Vagina (tissue), 2 donors: ENCODE data around the gene MARVELD2. TPM values are rescaled to one million over a fixed set of nuclear protein-coding genes. Genes with fewer than 3 reads are reported as not detected.
"Not testable (repeated sequence)": the region's sequence is repeated elsewhere in the genome, so short reads cannot be mapped to it uniquely, and the experiment has no call there.

Experiments used
- DNase-seq, 2 donors: peaks; one replicate each; pipeline ENCODE4 v3.0.0-alpha.2; 2017; ENCODE audit errors: extremely low spot score in 2 of 2
- H3K27ac ChIP-seq: fragments of 200-600 bp; sonication (generic); one replicate; pipeline ENCODE4 v1.5.1; 2019
- H3K27me3 ChIP-seq: fragments of 200-600 bp; sonication (generic); one replicate; pipeline ENCODE4 v1.5.1; 2019
- H3K36me3 ChIP-seq, 2 donors: fragments of 200-600 bp; sonication (generic); one replicate each; pipeline ENCODE4 v1.5.1; 2017 to 2019
- H3K4me1 ChIP-seq: fragments of 200-600 bp; sonication (generic); one replicate; pipeline ENCODE4 v1.5.1; 2019
- H3K4me3 ChIP-seq, 2 donors: fragments of 200-600 bp; sonication (generic); 1 replicate in 1 of 2; 2 replicates in 1 of 2; pipeline ENCODE4 v1.5.1; 2016 to 2019
- H3K9me3 ChIP-seq: fragments of 200-600 bp; sonication (generic); one replicate; pipeline ENCODE4 v1.5.1; 2019
- POLR2A ChIP-seq, 2 donors: fragments of 450-650 bp; IDR thresholded peaks; one replicate each; pipeline ENCODE4 v1.6.1; 2017; ENCODE audit warnings: antibody characterized with exemption in 2 of 2, mild to moderate bottlenecking in 2 of 2, moderate library complexity in 2 of 2
- POLR2AphosphoS5 ChIP-seq, 2 donors: sonication (generic); formaldehyde crosslinking; IDR thresholded peaks; one replicate each; pipeline ENCODE4 v1.9.0; 2017; ENCODE audit warnings: antibody characterized with exemption in 2 of 2, mild to moderate bottlenecking in 2 of 2, low read depth in 1 of 2; ENCODE audit not compliant: insufficient read depth in 1 of 2
- intact Hi-C: fragments of 100-400 bp; cut with DNase I; formaldehyde crosslinking; loops from one replicate; pipeline ENCODE4 v1.15.1; 2023
- total RNA-seq: library from RNA; depleted of rRNA; stranded (reverse); fragments of >200 nt; gene quantifications from one replicate; pipeline ENCODE4 v1.2.3, GENCODE V29; 2016
- TF ChIP-seq, protein P1 (sequence below), 3 experiments: fragments of 450-650 bp in 2 of 3; fragments of 200-600 bp in 1 of 3; sonication (generic) in 1 of 3; IDR thresholded peaks; one replicate each; pipeline ENCODE4 v1.5.1; 2017 to 2019; ENCODE audit warnings: antibody characterized with exemption in 3 of 3, mild to moderate bottlenecking in 2 of 3, moderate library complexity in 2 of 3

MARVELD2 gene
- total RNA-seq, 1 donor from 2014 or later = 6.4 TPM

DNA sequence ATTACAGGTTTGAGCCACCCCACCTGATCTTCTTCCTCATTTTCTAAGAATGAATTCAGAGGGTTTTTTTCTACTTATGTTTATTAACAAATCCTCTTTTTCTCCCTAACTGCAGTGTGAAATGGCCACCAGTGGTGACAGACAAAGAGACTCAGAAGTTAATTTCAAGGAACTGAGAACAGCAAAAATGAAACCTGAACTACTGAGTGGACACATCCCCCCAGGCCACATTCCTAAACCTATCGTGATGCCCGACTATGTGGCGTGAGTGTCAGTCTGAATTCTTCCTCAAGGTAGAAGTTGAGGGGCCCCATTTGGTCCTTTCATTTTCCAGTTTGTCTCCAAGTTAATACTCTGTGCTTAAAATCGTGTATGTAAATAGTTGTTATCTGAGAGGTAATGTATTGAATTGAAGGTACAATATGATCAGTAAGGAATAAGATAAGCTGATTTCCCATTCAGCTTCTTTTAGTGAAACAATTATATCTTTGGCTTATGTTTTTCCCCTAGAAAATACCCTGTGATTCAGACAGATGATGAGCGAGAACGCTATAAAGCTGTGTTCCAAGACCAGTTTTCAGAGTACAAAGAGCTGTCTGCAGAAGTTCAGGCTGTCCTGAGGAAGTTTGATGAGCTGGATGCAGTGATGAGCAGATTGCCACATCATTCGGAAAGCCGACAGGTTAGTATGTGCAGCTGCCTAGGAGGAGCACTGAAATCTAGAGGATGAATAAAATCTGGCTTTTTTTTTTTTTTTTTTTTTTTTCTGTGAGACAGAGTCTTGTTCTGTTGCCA, 17.7 kb downstream of the MARVELD2 start:
- no peaks in the 10 kb centered on the region for H3K36me3 ChIP-seq

DNA sequence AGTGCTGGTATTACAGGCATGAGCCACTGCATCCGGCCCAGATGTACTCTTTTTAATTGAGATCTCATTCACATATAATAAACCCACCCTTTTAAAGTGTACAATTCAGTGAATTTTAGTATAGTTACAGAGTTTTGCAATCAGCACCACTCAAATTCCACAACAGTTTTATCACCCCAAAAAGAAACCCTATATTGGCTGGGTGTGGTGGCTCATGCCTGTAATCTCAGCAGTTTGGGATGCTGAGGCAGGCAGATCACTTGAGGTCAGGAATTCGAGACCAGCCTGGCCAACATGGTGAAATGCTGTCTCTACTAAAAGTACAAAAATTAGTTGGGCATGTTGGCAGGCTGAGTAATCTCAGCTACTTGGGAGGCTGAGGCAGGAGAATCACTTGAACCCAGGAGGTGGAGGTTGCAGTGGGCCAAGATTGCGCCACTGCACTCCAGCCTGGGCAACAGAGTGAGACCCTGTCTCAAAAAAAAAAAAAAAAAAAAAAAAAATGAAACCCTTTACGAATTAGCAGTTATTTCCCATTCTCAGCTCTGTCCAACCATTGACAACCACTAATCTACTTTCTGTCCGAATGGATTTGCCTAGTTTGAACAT, 20.5 kb downstream of the MARVELD2 start:
- H3K36me3 ChIP-seq, H3K4me1 ChIP-seq, H3K27me3 ChIP-seq, DNase-seq, H3K9me3 ChIP-seq, H3K4me3 ChIP-seq, intact Hi-C loops, H3K27ac ChIP-seq: not testable (repeated sequence)

More for the DNA sequence above, 17.7 kb downstream of the MARVELD2 start:
- no peak overlapping the region for H3K4me3 ChIP-seq
- no peaks in the 10 kb centered on the region for H3K4me1 ChIP-seq
- H3K27me3 ChIP-seq = no peaks in the 10 kb centered on the region
- TF ChIP-seq, protein P1, sequence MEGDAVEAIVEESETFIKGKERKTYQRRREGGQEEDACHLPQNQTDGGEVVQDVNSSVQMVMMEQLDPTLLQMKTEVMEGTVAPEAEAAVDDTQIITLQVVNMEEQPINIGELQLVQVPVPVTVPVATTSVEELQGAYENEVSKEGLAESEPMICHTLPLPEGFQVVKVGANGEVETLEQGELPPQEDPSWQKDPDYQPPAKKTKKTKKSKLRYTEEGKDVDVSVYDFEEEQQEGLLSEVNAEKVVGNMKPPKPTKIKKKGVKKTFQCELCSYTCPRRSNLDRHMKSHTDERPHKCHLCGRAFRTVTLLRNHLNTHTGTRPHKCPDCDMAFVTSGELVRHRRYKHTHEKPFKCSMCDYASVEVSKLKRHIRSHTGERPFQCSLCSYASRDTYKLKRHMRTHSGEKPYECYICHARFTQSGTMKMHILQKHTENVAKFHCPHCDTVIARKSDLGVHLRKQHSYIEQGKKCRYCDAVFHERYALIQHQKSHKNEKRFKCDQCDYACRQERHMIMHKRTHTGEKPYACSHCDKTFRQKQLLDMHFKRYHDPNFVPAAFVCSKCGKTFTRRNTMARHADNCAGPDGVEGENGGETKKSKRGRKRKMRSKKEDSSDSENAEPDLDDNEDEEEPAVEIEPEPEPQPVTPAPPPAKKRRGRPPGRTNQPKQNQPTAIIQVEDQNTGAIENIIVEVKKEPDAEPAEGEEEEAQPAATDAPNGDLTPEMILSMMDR (IDR thresholded peaks at IDR 0.05) = no peak
- TF ChIP-seq POLR2AphosphoS5 (IDR thresholded peaks at IDR 0.05; ENCODE audit: insufficient read depth in 1 of 2, low read depth in 1 of 2) = no peak
- TF ChIP-seq POLR2A (IDR thresholded peaks at IDR 0.05) = no peak
- H3K9me3 ChIP-seq = no peaks in the 10 kb centered on the region
- no peak for DNase-seq
- intact Hi-C loops = no loop called here
- no peak overlapping the region for H3K27ac ChIP-seq

DNA sequence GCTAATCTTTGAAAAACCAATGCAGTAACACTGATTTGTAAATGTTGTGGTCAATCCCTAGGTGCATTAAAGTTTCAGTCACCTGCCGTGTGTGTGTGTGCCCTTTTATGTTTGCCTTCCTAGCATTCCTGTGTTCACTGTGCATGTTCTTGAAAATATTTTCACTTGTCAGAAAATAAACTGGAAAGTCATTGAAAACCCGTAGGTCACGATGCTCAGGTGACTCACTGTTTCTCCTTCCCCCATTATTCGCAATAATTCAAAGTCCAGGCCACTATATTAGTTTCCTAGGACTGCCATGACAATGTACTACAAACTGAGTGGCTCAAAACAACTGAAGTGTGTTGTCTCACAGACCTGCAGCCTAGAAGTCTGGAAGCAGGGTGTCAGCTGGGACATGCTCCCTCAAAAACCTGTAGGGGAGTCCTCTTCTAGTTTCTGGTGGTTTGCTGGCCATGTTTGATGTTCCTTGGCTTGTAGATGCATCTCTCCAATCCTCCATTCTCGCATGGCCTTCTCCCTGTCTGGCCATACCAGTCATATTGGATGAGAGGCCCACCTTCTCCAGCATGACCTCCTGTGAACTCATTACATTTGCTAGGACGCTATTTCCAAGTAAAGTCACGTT, 29.3 kb downstream of the MARVELD2 start:
- no peaks in the 10 kb centered on the region for H3K36me3 ChIP-seq
- intact Hi-C loops = no loop called here
- TF ChIP-seq POLR2AphosphoS5 (IDR thresholded peaks at IDR 0.05; ENCODE audit: insufficient read depth in 1 of 2, low read depth in 1 of 2) (no peak), POLR2A (IDR thresholded peaks at IDR 0.05) (no peak)
- TF ChIP-seq, protein P1 (IDR thresholded peaks at IDR 0.05) = no peak
- no peak for DNase-seq
- no peak overlapping the region for H3K27ac ChIP-seq
- no peaks in the 10 kb centered on the region for H3K9me3 ChIP-seq
- no peak overlapping the region for H3K4me3 ChIP-seq
- no peaks in the 10 kb centered on the region for H3K27me3 ChIP-seq
- H3K4me1 ChIP-seq = no peaks in the 10 kb centered on the region

DNA sequence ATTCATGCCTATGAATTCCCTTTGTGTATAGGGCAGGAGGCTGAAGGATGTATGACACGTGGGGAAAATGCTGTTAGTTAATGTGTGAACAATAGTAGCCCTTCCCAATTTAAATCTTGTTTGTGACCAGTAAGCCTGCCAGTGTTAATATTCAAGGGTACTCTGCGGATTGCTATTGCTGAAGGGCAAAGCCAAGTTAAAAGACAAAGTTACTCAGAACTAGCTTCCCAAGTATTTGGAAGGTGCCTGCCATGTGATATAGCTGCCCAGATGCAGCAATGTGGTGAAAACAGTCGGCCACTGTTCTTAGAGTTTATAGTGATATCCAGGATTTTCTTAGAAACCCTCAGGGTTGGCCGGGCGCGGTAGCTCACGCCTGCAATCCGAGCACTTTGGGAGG, 34.6 kb downstream of the MARVELD2 start:
- intact Hi-C loops = no loop called here

DNA sequence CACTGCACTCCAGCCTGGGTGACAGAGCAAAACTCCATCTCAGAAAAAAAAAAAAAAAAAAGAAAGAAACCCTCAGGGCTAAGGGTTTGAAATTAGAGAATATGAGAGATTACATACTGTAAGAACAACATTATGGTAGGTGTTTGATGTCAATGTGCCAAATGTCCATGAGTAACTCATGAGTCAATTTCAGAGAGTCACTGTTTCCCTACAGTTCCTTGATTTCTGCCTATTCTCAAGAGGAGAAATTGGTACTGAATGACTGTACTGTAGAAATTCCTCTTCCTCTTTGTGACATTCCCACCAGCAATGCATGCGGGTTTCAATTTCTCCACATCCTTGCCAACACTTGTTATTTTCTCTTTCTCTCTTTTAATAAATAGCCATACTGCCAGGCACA, 35.2 kb downstream of the MARVELD2 start:
- Histone ChIP-seq H3K9me3 (no peaks in the 10 kb centered on the region), H3K4me1 (no peaks in the 10 kb centered on the region), H3K27ac (no peak overlapping the region), H3K36me3 (no peaks in the 10 kb centered on the region), H3K27me3 (no peaks in the 10 kb centered on the region), H3K4me3 (no peak overlapping the region)
- intact Hi-C loops = no loop called here
- TF ChIP-seq, protein P1 (IDR thresholded peaks at IDR 0.05) = no peak
- no peak for TF ChIP-seq POLR2AphosphoS5 (IDR thresholded peaks at IDR 0.05; ENCODE audit: insufficient read depth in 1 of 2, low read depth in 1 of 2)
- no peak for TF ChIP-seq POLR2A (IDR thresholded peaks at IDR 0.05)
- DNase-seq = no peak

More for the DNA sequence above, 34.6 kb downstream of the MARVELD2 start:
- Histone ChIP-seq H3K27ac (no peak overlapping the region), H3K27me3 (no peaks in the 10 kb centered on the region), H3K4me1 (no peaks in the 10 kb centered on the region), H3K36me3 (no peaks in the 10 kb centered on the region), H3K4me3 (no peak overlapping the region), H3K9me3 (no peaks in the 10 kb centered on the region)
- DNase-seq = no peak
- no peak for TF ChIP-seq POLR2A (IDR thresholded peaks at IDR 0.05)
- TF ChIP-seq POLR2AphosphoS5 (IDR thresholded peaks at IDR 0.05; ENCODE audit: insufficient read depth in 1 of 2, low read depth in 1 of 2) = no peak
- TF ChIP-seq, protein P1 (IDR thresholded peaks at IDR 0.05) = no peak

DNA sequence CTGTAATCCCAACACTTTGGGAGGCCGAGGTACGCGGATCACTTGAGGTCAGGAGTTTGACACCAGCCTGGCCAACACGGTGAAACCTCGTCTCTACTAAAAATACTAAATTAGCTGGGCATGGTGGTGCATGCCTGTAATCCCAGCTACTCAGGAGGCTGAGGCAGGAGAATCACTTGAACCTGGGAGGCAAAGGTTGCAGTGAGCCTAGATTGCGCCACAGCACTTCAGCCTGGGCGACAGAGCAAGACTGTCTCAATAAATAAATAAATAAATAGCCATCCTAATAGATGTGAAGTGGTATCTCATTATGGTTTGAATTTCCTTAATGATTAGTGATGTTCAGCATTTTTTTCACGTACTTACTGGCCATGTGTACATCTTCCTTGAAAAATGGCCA, 35.6 kb downstream of the MARVELD2 start:
- intact Hi-C loops, H3K4me1 ChIP-seq, H3K27me3 ChIP-seq, H3K36me3 ChIP-seq, H3K27ac ChIP-seq, H3K9me3 ChIP-seq, H3K4me3 ChIP-seq, DNase-seq: not testable (repeated sequence)
